PC-9 (cell line): ENCODE measurements around the gene KCNK4. TPM values are rescaled to one million over a fixed set of nuclear protein-coding genes. Genes with fewer than 3 reads are reported as not detected.

ENCODE experiments used
- BruUV-seq: library from RNA; stranded (reverse); fragments of 400-500 nt; replicated peaks from 2 replicates; lab custom pipeline; 2021; lab: Mats Ljungman, UMichigan
- CTCF ChIA-PET: fragments of 300-600 bp; sonication (Branson Sonifier 250); formaldehyde crosslinking; loops from one replicate; lab custom pipeline; 2022; ENCODE audit warnings: antibody characterized with exemption; lab: Charles Lee
- POLR2A ChIA-PET: fragments of 300-600 bp; sonication (Branson Sonifier 250); formaldehyde crosslinking; loops from one replicate; lab custom pipeline; 2022; ENCODE audit warnings: antibody characterized with exemption; ENCODE audit not compliant: unreplicated experiment; lab: Charles Lee
- DNase-seq, 2 experiments: peaks; one replicate each; pipeline versions ENCODE4 v3.0.0 to v3.0.0-alpha.2; 2015 to 2022; ENCODE audit warnings: mixed read lengths in 1 of 2
- H2AFZ ChIP-seq: fragments of 200-600 bp; sonication (generic); 2 replicates; pipeline ENCODE4 v1.8.1; 2017; ENCODE audit warnings: antibody characterized with exemption
- H3F3A ChIP-seq: fragments of 200-600 bp; sonication (generic); 2 replicates; pipeline ENCODE4 v1.8.1; 2017; ENCODE audit warnings: antibody characterized with exemption, mild to moderate bottlenecking, low read depth; ENCODE audit not compliant: insufficient read depth
- H3K27ac ChIP-seq: fragments of 200-600 bp; sonication (generic); 2 replicates; pipeline ENCODE4 v1.6.1; 2016; ENCODE audit warnings: mixed run types
- H3K27me3 ChIP-seq: fragments of 200-600 bp; sonication (generic); 2 replicates; pipeline ENCODE4 v1.6.1; 2016; ENCODE audit warnings: low read depth, mixed run types; ENCODE audit not compliant: insufficient read depth
- H3K36me3 ChIP-seq: fragments of 200-600 bp; sonication (generic); 2 replicates; pipeline ENCODE4 v1.6.1; 2016; ENCODE audit warnings: low read depth, mixed run types
- H3K4me1 ChIP-seq: fragments of 200-600 bp; sonication (generic); replicated peaks from 2 replicates; pipeline ENCODE4 v1.6.1; 2016; ENCODE audit warnings: mixed run types; ENCODE audit not compliant: insufficient read depth
- H3K4me2 ChIP-seq: fragments of 200-600 bp; sonication (generic); 2 replicates; pipeline ENCODE4 v1.6.1; 2017; ENCODE audit warnings: mixed run types
- H3K4me3 ChIP-seq: fragments of 200-600 bp; sonication (generic); 2 replicates; pipeline ENCODE4 v1.6.1; 2016; ENCODE audit warnings: mixed run types
- H3K79me2 ChIP-seq: fragments of 200-600 bp; sonication (generic); 2 replicates; pipeline ENCODE4 v1.6.1; 2017; ENCODE audit warnings: low read depth, mixed run types
- H3K9me2 ChIP-seq: fragments of 200-600 bp; sonication (generic); 2 replicates; pipeline ENCODE4 v1.8.1; 2017; ENCODE audit warnings: mild to moderate bottlenecking; ENCODE audit not compliant: insufficient read depth
- H3K9me3 ChIP-seq: fragments of 200-600 bp; sonication (generic); 2 replicates; pipeline ENCODE4 v1.8.1; 2016; ENCODE audit warnings: low read depth; ENCODE audit not compliant: insufficient read depth
- H4K20me1 ChIP-seq: fragments of 200-600 bp; sonication (generic); 2 replicates; pipeline ENCODE4 v1.8.1; 2017; ENCODE audit not compliant: insufficient read depth
- EZH2 ChIP-seq: fragments of 200-600 bp; sonication (generic); IDR thresholded peaks from 2 replicates; pipeline ENCODE4 v1.8.0; 2017; ENCODE audit warnings: antibody characterized with exemption, low read depth
- intact Hi-C: fragments of 100-400 bp; cut with micrococcal nuclease; formaldehyde crosslinking; loops from one replicate; pipeline ENCODE4 v1.10.0; 2022; ENCODE audit not compliant: unreplicated experiment
- total RNA-seq: library from RNA; stranded (reverse); gene quantifications from 2 replicates; pipeline ENCODE4 v1.2.3, GENCODE V29; 2021
- TF ChIP-seq, protein P1 (sequence below): fragments of 200-600 bp; sonication (generic); conservative IDR thresholded peaks from 2 replicates; pipeline ENCODE4 v1.6.1; 2017; ENCODE audit warnings: mixed run types, antibody characterized with exemption, mild to moderate bottlenecking, moderate library complexity

KCNK4 gene
- total RNA-seq, 1 experiment from 2014 or later = 0.57 TPM

GRCh38 chr11:64342869-64343745, 52.0 kb downstream of the KCNK4 start:
- POLR2A ChIA-PET = interaction anchor here (0.6 kb wide), 1 partner anchor 26 kb away, joined by 3 read pairs; the partner anchor contains the start of genes PRDX5 and TRMT112
- Histone ChIP-seq H3K27ac (no peak overlapping the region), H2AFZ (no peak overlapping the region), H4K20me1 (no peaks in the 10 kb centered on the region), H3K36me3 (no peaks in the 10 kb centered on the region), H3F3A (peaks cover 16% of the 10 kb centered on the region; the same call in 1 of the 2 replicates), H3K4me3 (peak overlapping the region; percentile 49; the same call in 1 of the 2 replicates), H3K4me2 (peak overlapping the region; percentile 82), H3K9me3 (no peaks in the 10 kb centered on the region), H3K9me2 (no peaks in the 10 kb centered on the region), H3K79me2 (no peaks in the 10 kb centered on the region), H3K27me3 (no peaks in the 10 kb centered on the region), H3K4me1 (peaks cover 26% of the 10 kb centered on the region)
- no TSS peak for BruUV-seq
- DNase-seq = no peak
- intact Hi-C loops = loop anchor here (1.0 kb wide), 1 partner anchor 26 kb away; the partner anchor contains the start of gene TRMT112
- CTCF ChIA-PET = interaction anchor here (0.5 to 2.2 kb wide), 8 partner anchors 11 to 459 kb away, joined by 3 to 36 read pairs (median 7); partner anchors contain the start of genes PRDX5 and TRMT112
- TF ChIP-seq, protein P1, sequence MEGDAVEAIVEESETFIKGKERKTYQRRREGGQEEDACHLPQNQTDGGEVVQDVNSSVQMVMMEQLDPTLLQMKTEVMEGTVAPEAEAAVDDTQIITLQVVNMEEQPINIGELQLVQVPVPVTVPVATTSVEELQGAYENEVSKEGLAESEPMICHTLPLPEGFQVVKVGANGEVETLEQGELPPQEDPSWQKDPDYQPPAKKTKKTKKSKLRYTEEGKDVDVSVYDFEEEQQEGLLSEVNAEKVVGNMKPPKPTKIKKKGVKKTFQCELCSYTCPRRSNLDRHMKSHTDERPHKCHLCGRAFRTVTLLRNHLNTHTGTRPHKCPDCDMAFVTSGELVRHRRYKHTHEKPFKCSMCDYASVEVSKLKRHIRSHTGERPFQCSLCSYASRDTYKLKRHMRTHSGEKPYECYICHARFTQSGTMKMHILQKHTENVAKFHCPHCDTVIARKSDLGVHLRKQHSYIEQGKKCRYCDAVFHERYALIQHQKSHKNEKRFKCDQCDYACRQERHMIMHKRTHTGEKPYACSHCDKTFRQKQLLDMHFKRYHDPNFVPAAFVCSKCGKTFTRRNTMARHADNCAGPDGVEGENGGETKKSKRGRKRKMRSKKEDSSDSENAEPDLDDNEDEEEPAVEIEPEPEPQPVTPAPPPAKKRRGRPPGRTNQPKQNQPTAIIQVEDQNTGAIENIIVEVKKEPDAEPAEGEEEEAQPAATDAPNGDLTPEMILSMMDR = no peak
- no peak for TF ChIP-seq EZH2

DNA sequence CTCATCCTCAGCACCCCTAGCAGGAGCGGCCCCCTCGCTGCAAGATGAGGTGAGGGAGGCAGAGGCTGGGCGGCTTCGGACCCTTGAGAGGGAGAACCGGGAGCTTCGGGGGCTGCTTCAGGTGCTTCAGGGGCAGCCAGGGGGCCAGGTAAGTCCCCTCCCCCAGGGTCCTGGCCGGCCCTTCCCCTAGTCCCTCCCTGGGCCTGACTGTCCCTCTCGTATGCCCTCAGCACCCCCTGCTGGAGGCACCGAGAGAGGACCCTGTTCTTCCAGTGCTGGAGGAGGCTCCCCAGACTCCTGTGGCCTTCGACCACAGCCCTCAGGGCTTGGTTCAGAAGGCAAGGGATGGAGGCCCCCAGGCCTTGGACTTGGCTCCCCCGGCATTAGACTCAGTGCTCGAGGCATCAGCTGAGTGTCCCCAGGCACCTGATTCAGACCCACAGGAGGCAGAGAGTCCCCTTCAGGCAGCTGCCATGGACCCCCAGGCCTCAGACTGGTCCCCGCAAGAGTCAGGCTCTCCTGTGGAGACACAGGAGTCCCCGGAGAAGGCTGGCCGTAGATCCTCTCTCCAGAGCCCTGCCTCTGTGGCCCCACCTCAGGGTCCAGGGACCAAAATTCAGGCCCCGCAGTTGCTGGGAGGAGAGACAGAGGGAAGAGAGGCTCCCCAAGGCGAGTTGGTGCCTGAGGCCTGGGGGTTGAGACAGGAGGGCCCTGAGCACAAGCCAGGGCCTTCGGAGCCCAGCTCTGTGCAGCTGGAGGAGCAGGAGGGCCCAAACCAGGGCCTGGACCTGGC, 52.9 kb downstream of the KCNK4 start:
- no peaks in the 10 kb centered on the region for H4K20me1 ChIP-seq
- intact Hi-C loops = no loop called here
- BruUV-seq = no TSS peak
- CTCF ChIA-PET = interaction anchor here (1.6 kb wide), 1 partner anchor 105 kb away, joined by 3 read pairs; no protein-coding TSS in a partner anchor
- no peak for TF ChIP-seq EZH2
- TF ChIP-seq, protein P1 = peak; percentile 50; the same call in 1 of the 2 replicates
- peaks cover 22% of the 10 kb centered on the region; the same call in 1 of the 2 replicates for H3F3A ChIP-seq
- DNase-seq = peak in 1 of 2 experiments; percentile 41
- no peaks in the 10 kb centered on the region for H3K9me2 ChIP-seq
- no peaks in the 10 kb centered on the region for H3K36me3 ChIP-seq
- H3K4me3 ChIP-seq = no peak overlapping the region
- POLR2A ChIA-PET = no interaction called here
- no peak overlapping the region for H2AFZ ChIP-seq
- no peak overlapping the region for H3K4me2 ChIP-seq
- peaks cover 30% of the 10 kb centered on the region for H3K4me1 ChIP-seq
- no peaks in the 10 kb centered on the region for H3K27me3 ChIP-seq
- H3K9me3 ChIP-seq = no peaks in the 10 kb centered on the region
- H3K27ac ChIP-seq = no peak overlapping the region
- H3K79me2 ChIP-seq = no peaks in the 10 kb centered on the region

- CTCF ChIA-PET = interaction anchor here (0.6 kb wide), 1 partner anchor 78 kb away, joined by 3 read pairs; no protein-coding TSS in a partner anchor
- H4K20me1 ChIP-seq = no peaks in the 10 kb centered on the region
- no peaks in the 10 kb centered on the region for H3K79me2 ChIP-seq
- no peaks in the 10 kb centered on the region for H3K9me3 ChIP-seq
- H3K4me3 ChIP-seq = no peak overlapping the region
- intact Hi-C loops = no loop called here
- H2AFZ ChIP-seq = no peak overlapping the region
- no peak overlapping the region for H3K27ac ChIP-seq
- TF ChIP-seq EZH2 = no peak
- TF ChIP-seq, protein P1 = no peak
- no peak for DNase-seq
- no TSS peak for BruUV-seq
- H3K4me1 ChIP-seq = peaks cover 24% of the 10 kb centered on the region
- H3K9me2 ChIP-seq = no peaks in the 10 kb centered on the region
- H3K4me2 ChIP-seq = no peak overlapping the region
- H3K27me3 ChIP-seq = no peaks in the 10 kb centered on the region
- H3F3A ChIP-seq = peaks cover 14% of the 10 kb centered on the region; the same call in 1 of the 2 replicates
- POLR2A ChIA-PET = no interaction called here
- no peaks in the 10 kb centered on the region for H3K36me3 ChIP-seq
Observed at GRCh38 chr11:64344787-64345186, 53.7 kb downstream of the KCNK4 start.
